ENCODE measurements around the gene HIVEP3. TPM values are rescaled to one million over a fixed set of nuclear protein-coding genes. Genes with fewer than 3 reads are reported as not detected.

The HIVEP3 gene
- total RNA-seq, 1 donor from 2014 or later: 0.77 TPM

- no peak for DNase-seq (ENCODE audit: low read depth in 2 of 2)
These were observed 334.8 kb downstream of the HIVEP3 start for GRCh38 chr1:41583658-41584547.

GRCh38 chr1:41582851-41583657 is 335.7 kb downstream of the HIVEP3 start:
- no peak for DNase-seq (ENCODE audit: low read depth in 2 of 2)

GRCh38 chr1:41582351-41582750 is 336.4 kb downstream of the HIVEP3 start:
- DNase-seq (ENCODE audit: low read depth in 2 of 2): no peak

- DNase-seq (ENCODE audit: low read depth in 2 of 2): no peak
These were observed 336.8 kb downstream of the HIVEP3 start for GRCh38 chr1:41582004-41582325.

DNA sequence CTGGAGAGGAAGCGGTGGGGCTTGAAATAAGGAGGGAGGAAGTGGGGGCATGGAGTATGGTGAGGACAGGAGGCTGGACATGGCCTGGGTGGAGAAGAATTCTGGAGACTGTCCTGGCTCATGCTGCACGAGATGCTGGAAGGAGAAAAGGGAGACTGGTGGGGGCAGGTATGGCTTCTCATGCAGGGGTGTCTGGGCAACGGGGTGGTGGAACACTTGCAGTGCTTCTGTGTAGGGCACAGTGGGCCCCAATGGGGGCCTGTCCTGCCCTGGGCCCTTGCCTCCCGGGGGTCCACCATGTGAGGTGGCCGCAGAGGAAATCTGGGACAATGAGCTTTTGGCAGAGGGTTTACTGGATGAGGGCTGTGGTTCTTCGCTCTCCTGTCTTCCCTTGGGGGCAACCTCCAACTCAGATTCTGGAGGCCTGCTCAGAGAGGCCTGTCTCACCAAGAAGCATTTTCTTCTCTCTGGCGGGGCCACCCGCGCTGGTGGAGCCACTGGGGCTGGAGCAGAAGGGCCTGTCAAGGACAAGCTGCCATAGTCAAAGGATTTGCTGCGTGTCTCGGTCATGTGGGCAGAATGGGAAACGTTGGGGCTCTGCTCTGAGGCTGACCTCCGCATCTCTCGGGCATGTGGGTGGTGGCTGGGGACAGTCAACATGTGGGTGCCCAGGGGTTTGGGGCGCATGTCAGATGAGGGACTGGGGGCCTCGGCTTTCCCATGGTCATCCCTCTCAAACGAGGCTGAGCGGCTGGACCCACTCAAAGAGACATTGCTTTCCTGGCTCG is 337.3 kb downstream of the HIVEP3 start:
- no peak for DNase-seq (ENCODE audit: low read depth in 2 of 2)

DNA sequence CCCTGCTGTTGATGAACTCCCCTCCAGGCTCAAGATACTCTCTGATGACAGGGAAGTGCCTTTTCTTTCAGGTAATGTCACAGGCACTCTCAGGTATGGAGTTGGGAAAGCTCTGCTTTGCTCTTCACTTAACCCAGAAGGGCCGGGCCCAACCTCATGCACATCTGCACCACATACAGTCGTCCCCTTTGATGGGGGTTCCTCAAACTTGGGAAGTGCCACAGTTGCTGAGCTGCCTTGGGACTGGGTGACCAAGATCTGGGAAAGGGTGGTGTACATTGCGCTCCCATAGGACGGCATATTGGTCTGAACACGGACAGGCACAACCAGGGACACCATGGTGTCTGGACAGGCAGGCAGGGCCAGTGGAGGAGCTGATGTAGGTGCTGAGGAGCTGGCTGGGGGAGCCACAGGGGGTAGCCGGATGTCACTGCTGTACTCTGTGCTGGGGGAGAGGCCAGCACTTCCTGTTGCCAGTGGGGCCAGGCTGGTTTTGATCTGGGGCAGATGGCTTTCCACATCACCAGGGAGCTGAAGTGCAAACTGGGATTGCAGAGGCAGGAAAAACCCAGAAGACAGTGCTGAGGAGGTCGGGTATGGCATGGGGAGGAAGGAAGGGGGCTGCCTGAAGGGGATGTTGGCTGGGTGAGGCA is 338.1 kb downstream of the HIVEP3 start:
- DNase-seq (ENCODE audit: low read depth in 2 of 2): no peak

- no peak for DNase-seq (ENCODE audit: low read depth in 2 of 2)
These were observed 338.7 kb downstream of the HIVEP3 start for GRCh38 chr1:41580021-41580420.

GRCh38 chr1:41578712-41579335 is 339.9 kb downstream of the HIVEP3 start:
- peak in 1 of 2 donors; percentile 10 for DNase-seq (ENCODE audit: low read depth in 2 of 2)

GRCh38 chr1:41576620-41577019 is 342.1 kb downstream of the HIVEP3 start:
- DNase-seq (ENCODE audit: low read depth in 2 of 2): no peak

DNA sequence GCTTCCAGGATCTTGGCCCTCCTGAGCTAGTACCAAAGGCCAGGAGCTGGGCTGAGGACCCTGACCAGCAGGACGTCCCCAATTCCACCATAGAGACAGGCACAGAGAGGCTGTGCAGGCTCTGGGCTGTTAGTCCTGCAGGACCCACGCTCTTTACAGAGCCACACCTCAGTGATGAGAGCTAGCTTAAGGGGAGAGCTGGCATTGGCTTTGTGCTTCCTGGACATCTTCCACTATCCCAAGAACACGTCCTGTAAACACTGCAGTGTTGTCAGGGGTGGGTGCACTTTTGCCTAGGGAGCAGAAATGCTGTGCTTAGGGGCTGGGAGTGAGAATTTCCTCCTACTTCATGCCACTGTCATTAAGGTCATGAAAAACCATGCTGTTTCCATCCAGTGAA is 342.5 kb downstream of the HIVEP3 start:
- no peak for DNase-seq (ENCODE audit: low read depth in 2 of 2)

GRCh38 chr1:41574842-41575241 is 343.9 kb downstream of the HIVEP3 start:
- no peak for DNase-seq (ENCODE audit: low read depth in 2 of 2)

DNA sequence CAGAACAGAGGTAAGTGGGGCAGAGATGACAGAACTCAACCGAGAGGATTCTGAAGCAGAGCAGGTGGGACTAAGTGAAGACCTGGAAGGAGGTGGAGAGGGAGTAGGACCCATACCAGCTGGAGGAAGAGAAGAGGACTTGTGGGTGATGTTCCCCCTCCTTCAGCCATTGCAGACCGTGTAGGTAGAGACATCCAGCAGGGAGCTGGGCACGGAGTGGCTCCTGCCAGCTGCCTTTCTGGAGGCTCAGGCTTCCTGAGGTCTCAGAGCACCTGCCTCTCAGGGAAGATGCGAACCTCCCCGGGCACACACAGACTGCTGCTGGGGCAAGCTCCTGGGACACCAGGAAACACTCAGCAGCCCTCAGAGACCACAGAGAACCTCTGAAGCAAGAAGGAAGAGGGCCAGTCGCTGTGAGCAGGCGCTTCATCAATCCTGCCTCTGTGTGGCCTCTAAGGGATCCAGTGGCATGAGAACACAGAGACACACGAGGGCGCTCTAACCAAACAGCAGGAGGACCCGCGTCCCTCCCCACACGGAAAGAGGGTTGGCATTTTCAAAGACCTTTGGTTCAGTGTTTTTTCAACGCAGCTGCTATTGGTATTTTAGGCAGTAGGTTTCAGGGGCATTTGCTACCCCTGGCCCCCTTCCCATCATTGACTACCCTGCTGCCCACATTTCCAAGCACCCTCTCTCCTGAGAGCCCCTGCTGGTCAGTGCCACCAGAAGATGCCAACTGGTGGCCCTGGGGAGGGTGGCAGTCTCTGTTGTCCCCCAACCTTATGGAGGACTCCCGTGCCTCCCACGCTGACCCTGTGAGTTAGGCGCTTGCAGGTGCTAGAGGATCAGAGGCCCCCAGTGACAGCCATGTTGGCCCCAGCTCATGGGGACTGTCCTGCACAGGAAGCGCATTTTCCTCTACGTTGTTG is 344.7 kb downstream of the HIVEP3 start:
- DNase-seq (ENCODE audit: low read depth in 2 of 2): peak; percentile 59 to 75

- no peak for DNase-seq (ENCODE audit: low read depth in 2 of 2)
These were observed 345.5 kb downstream of the HIVEP3 start for GRCh38 chr1:41573194-41573593.

- DNase-seq (ENCODE audit: low read depth in 2 of 2): no peak
These were observed 346.5 kb downstream of the HIVEP3 start for GRCh38 chr1:41572224-41572623.

DNA sequence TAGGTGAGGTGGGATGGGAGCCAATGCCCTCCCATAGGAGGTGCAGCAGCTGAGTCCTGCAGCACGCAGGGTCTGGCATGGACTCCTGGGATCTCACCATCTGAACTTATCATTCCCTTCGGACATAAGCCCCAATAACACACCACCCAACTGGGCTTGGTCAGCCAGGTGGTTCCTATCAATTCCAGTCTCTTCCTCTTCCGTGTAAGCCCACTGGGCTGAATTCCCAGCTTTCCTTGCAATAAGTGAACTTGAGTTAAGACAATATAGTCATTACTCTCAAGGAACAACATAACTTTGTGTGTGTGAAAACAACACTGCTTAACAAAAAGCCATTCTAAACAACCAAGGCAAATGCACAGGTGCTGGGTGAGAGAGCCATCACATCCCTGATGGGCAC is 347.7 kb downstream of the HIVEP3 start:
- DNase-seq (ENCODE audit: low read depth in 2 of 2): no peak

DNA sequence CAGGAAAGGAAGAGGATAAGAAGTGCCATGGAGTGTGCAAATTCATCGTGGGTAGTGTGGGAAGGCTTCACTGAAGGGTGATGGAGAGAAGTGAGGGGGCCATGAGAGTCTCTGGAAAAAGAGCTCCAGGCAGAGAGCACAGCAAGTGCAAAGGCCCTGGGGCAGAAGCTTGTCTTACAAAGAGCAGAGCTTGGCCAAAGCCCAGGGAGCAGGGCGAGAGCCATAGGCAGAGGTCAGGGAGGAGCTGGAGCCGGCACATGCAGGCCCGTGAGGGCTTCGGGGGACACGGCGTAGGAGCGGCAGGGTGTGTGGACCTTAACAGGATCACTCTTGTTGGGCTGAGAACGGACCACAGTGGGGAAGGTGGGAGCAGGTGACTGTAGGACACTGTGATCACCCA is 350.5 kb downstream of the HIVEP3 start:
- no peak for DNase-seq (ENCODE audit: low read depth in 2 of 2)

DNA sequence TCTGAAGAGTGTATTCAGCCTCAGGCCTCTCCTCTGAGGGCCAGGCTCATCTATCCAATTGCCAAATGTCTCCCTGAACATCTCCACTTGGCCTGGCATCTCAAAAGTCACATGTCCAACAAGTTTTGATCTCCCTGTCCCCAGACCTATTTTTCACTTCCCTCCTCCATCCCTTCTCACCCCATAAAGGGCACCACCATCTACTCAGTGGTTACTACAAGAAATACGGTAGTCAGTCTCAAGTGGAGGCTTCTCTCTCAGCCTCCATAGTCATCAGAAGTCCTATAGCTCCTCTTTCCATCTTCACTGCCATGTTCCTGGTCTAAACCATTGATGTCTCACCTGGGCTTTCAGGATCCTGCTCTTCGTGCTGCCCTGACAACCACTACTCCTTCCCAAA is 351.8 kb downstream of the HIVEP3 start:
- no peak for DNase-seq (ENCODE audit: low read depth in 2 of 2)

- DNase-seq (ENCODE audit: low read depth in 2 of 2): no peak
These were observed 352.3 kb downstream of the HIVEP3 start for GRCh38 chr1:41566274-41566885.

- no peak for DNase-seq (ENCODE audit: low read depth in 2 of 2)
These were observed 353.8 kb downstream of the HIVEP3 start for GRCh38 chr1:41564741-41565475.
